GM10248 (cell line): ENCODE results near the gene MARK1.
A peak's percentile ranks its signal among the peaks of the same experiment; 100 is the strongest.

Experiments used
- CTCF ChIA-PET: fragments of 300-600 bp; sonication (Branson Sonifier 250); formaldehyde crosslinking; extraction: SDS; loops from one replicate; lab custom pipeline; 2021; ENCODE audit warnings: antibody characterized with exemption; lab: Yijun Ruan, JAX
- POLR2A ChIA-PET: fragments of 350-650 bp; sonication (Branson Sonifier 250); formaldehyde crosslinking; extraction: SDS; loops from one replicate; lab custom pipeline; 2020; ENCODE audit warnings: antibody characterized with exemption; lab: Yijun Ruan, JAX
- DNase-seq: peaks from one replicate; pipeline ENCODE4 v3.0.0; 2012; ENCODE audit errors: extremely low spot score
- CTCF ChIP-seq: IDR thresholded peaks from 2 replicates; pipeline ENCODE4 v1.5.1; 2012; ENCODE audit warnings: mild to moderate bottlenecking, low read depth; ENCODE audit errors: extremely low read depth, missing control alignments, control extremely low read depth

Gene MARK1

DNA sequence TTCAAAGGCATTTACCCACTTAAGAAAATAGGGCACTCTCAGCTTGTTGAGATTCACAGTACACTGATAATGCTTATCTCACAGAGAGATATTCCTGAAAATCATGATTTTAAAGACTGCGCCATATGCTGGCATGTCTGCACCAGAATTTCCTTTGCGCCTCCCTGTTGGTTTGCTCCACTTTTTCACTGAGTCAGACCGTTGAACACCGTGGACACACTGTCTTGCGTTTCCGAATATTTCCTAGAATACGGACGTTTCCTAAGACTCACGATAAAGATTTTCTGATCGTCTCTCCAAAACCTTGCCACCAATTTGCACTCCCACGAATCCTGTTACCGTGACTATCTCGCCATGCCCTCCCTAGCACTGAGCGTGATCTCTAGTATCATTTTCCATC, 161.7 kb downstream of the MARK1 start:
- CTCF ChIA-PET, result interaction anchor here (0.9 to 1.1 kb wide), 2 partner anchors 25 to 408 kb away, joined by 3 read pairs; no protein-coding TSS in a partner anchor
- no peak for TF ChIP-seq CTCF
- POLR2A ChIA-PET, result no interaction called here
- DNase-seq, result no peak

- ChIA-PET POLR2A (no interaction called here), CTCF (interaction anchor here (0.8 to 1.0 kb wide), 2 partner anchors 9 kb away, joined by 3 read pairs; no protein-coding TSS in a partner anchor)
- peak; percentile 88 for DNase-seq
- peak; percentile 42 for TF ChIP-seq CTCF
Observed at GRCh38 chr1:220690140-220691052, 162.5 kb downstream of the MARK1 start, which contains the start of gene C1orf115. C1orf115 (plus strand) TSS chr1:220690363; CDS start chr1:220690403, 40 bp downstream.

DNA sequence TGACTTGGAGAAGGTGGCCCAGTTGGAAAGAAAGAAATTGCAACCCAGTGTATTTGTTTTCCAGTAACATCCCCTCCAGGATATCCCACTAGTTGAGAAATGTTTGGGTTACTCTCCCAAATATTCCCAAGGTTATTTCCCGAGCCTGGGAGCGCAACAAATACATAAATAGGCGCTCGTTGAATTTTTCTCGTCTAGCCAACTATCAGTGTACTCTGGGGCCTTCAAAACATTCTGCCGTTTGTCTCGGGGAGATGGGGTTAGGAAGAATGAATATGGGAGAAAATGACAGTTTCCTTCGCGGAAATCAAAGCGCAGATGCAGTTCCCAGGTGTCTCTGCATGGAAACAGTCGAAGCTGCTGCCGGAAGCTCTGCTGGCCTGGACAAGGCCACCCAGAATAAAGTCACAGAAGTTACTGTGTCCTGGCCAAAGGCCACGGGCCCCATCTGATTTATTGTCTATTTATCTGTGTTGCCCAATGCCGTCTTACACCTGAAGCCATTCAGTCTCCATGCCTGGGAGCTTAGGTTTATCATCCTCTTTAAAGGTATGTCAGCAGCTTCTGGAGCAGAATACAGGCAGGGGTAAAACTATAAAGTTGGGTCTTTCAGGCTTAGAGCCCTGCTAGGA, 163.2 kb downstream of the MARK1 start:
- no peak for TF ChIP-seq CTCF
- ChIA-PET CTCF (interaction anchor here (0.8 to 1.0 kb wide), 3 partner anchors 8 to 12 kb away, joined by 3 read pairs; no protein-coding TSS in a partner anchor), POLR2A (no interaction called here)
- DNase-seq, result no peak

- DNase-seq, result no peak
- ChIA-PET POLR2A (no interaction called here), CTCF (interaction anchor here (0.7 to 1.3 kb wide), 3 partner anchors 9 to 20 kb away, joined by 3 to 9 read pairs (median 4); no protein-coding TSS in a partner anchor)
- no peak for TF ChIP-seq CTCF
Observed at GRCh38 chr1:220692436-220693228, 164.7 kb downstream of the MARK1 start.

DNA sequence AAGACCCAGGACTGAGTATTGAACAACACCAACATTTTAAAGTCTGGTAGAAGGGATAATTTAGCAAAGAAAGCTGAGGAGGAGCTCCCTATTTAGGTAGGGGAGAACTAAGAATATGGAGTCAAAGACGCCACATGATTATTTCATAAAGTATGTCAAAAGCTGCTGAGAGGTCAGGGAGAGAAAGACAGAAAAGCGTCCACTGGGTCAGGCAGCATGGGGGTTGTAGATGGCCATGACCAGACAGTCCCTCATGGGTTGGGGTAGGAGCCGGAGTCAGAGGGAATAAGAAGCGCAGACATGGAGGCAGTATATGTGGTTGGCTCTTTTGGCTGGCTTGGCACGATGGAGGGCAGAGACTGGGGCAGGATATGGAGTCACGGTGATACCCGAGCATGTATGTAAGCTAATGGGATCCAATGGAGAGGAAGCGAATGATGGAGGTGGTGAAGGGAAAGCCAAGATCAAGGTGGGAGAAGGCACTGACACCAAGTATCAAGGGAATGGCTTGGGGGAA, 167.0 kb downstream of the MARK1 start:
- ChIA-PET CTCF (no interaction called here), POLR2A (no interaction called here)
- no peak for DNase-seq
- no peak for TF ChIP-seq CTCF

- POLR2A ChIA-PET, result no interaction called here
- no peak for DNase-seq
- no peak for TF ChIP-seq CTCF
- CTCF ChIA-PET, result no interaction called here
Observed at GRCh38 chr1:220695426-220695825, 167.5 kb downstream of the MARK1 start.
